ENCODE measurements around the gene WNT4. TPM values are rescaled to one million over a fixed set of nuclear protein-coding genes. Genes with fewer than 3 reads are reported as not detected.
A peak's percentile ranks its signal among the peaks of the same experiment; 100 is the strongest.

WNT4 gene
- under 1 TPM in 1 of 6 donors, not detected in 5; 0.32 TPM for polyA plus RNA-seq (ENCODE audit: low read depth in 6 of 6)

- H3K4me1 Mint-ChIP-seq, result peaks cover 11 to 15% (median 13%) of the 10 kb centered on the region in 3 donors
- no peaks in the 10 kb centered on the region for H3K9me3 Mint-ChIP-seq
- DNase-seq (no peak), ATAC-seq (ENCODE audit: low read depth in 2 of 2) (peak; percentile 70 to 71)
- peak within 1 kb of the TSS in 2 of 6 donors; percentile 21 to 64 for H3K27ac Mint-ChIP-seq
- no peaks in the 10 kb centered on the region for H3K36me3 Mint-ChIP-seq
- peaks cover 35 to 86% (median 52%) of the 10 kb centered on the region in 3 donors for H3K27me3 Mint-ChIP-seq
- H3K4me3 Mint-ChIP-seq, result peak within 1 kb of the TSS; percentile 74 to 90 (median 86)
These were observed at the start of gene WNT4 for GRCh38 chr1:22143065-22144033. Gene WNT4, minus strand, starts transcription at chr1:22143097. Its CDS starts 175 bp downstream, at chr1:22142922.

GRCh38 chr1:22190731-22191130, 47.8 kb upstream of the WNT4 start:
- Mint-ChIP-seq H3K9me3 (no peaks in the 10 kb centered on the region), H3K4me1 (peaks cover 0 to 4% (median 0%) of the 10 kb centered on the region in 3 donors), H3K36me3 (no peaks in the 10 kb centered on the region), H3K4me3 (no peak overlapping the region), H3K27me3 (peaks cover 6 to 37% (median 35%) of the 10 kb centered on the region in 3 donors), H3K27ac (no peak overlapping the region)
- ATAC-seq (ENCODE audit: low read depth in 2 of 2) (no peak), DNase-seq (no peak)

- Mint-ChIP-seq H3K9me3 (no peaks in the 10 kb centered on the region), H3K4me3 (no peak overlapping the region), H3K36me3 (no peaks in the 10 kb centered on the region), H3K27ac (no peak overlapping the region), H3K4me1 (peaks cover 0 to 6% (median 0%) of the 10 kb centered on the region in 3 donors), H3K27me3 (peaks cover 10 to 40% (median 40%) of the 10 kb centered on the region in 3 donors)
- DNase-seq (no peak), ATAC-seq (ENCODE audit: low read depth in 2 of 2) (no peak)
These were observed 47.4 kb upstream of the WNT4 start for GRCh38 chr1:22190251-22190650.

DNA sequence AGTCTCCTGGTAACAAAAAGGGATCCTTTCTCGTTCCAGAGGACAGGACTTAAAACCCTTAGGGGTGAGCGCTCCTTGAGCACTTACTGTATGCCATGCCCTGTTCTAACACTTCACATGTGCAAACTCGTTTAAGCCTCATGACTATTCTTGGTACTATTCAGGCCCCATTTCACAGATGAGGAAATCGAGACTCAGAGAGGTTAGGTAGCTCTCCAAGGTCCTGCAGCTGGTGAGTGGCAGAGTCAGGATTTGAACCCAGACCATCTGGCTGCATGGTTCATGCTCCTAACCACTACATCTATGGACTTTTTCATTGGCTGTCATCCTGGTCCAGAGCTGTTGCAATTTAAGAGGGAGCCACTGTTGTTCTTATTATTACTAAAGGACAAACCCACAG, 46.7 kb upstream of the WNT4 start:
- DNase-seq, result no peak
- Mint-ChIP-seq H3K9me3 (no peaks in the 10 kb centered on the region), H3K27me3 (peaks cover 10 to 45% (median 44%) of the 10 kb centered on the region in 3 donors), H3K27ac (no peak overlapping the region), H3K4me1 (peaks cover 0 to 6% (median 0%) of the 10 kb centered on the region in 3 donors), H3K36me3 (no peaks in the 10 kb centered on the region), H3K4me3 (no peak overlapping the region)
- no peak for ATAC-seq (ENCODE audit: low read depth in 2 of 2)

- DNase-seq (no peak), ATAC-seq (ENCODE audit: low read depth in 2 of 2) (no peak)
- Mint-ChIP-seq H3K27ac (no peak overlapping the region), H3K9me3 (no peaks in the 10 kb centered on the region), H3K27me3 (peaks cover 14 to 51% (median 50%) of the 10 kb centered on the region in 3 donors), H3K36me3 (no peaks in the 10 kb centered on the region), H3K4me3 (no peak overlapping the region), H3K4me1 (peaks cover 0 to 6% (median 0%) of the 10 kb centered on the region in 3 donors)
These were observed 46.0 kb upstream of the WNT4 start for GRCh38 chr1:22188914-22189313.

DNA sequence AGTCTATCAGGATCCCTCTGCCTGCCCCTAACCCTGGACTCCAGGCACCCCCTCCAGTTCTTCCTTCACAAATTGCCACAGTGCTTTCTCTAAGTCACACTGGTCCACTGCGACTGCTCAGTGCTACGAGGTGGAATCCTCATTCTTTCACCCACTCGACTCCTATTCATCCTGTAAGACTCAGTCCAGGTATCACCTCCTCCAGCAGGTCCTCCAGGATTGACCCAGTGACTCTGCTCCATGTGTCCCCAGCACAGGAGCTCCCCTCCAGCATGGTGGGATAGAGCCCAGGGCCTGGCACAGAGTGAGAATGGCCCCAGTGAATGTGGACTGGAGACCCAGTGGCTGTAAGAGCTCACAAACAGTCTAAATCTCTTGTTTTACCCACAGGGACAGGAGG, 45.5 kb upstream of the WNT4 start:
- Mint-ChIP-seq H3K27me3 (peaks cover 14 to 51% (median 50%) of the 10 kb centered on the region in 3 donors), H3K27ac (no peak overlapping the region), H3K4me1 (peaks cover 0 to 6% (median 0%) of the 10 kb centered on the region in 3 donors), H3K9me3 (no peaks in the 10 kb centered on the region), H3K36me3 (no peaks in the 10 kb centered on the region), H3K4me3 (no peak overlapping the region)
- ATAC-seq (ENCODE audit: low read depth in 2 of 2) (no peak), DNase-seq (no peak)

- peaks cover 22 to 57% (median 53%) of the 10 kb centered on the region in 3 donors for H3K27me3 Mint-ChIP-seq
- H3K36me3 Mint-ChIP-seq, result no peaks in the 10 kb centered on the region
- H3K4me1 Mint-ChIP-seq, result peaks cover 0 to 7% (median 6%) of the 10 kb centered on the region in 3 donors
- ATAC-seq (ENCODE audit: low read depth in 2 of 2) (no peak), DNase-seq (no peak)
- H3K27ac Mint-ChIP-seq, result no peak overlapping the region
- H3K9me3 Mint-ChIP-seq, result no peaks in the 10 kb centered on the region
- H3K4me3 Mint-ChIP-seq, result no peak overlapping the region
These were observed 43.4 kb upstream of the WNT4 start for GRCh38 chr1:22186311-22186710.

DNA sequence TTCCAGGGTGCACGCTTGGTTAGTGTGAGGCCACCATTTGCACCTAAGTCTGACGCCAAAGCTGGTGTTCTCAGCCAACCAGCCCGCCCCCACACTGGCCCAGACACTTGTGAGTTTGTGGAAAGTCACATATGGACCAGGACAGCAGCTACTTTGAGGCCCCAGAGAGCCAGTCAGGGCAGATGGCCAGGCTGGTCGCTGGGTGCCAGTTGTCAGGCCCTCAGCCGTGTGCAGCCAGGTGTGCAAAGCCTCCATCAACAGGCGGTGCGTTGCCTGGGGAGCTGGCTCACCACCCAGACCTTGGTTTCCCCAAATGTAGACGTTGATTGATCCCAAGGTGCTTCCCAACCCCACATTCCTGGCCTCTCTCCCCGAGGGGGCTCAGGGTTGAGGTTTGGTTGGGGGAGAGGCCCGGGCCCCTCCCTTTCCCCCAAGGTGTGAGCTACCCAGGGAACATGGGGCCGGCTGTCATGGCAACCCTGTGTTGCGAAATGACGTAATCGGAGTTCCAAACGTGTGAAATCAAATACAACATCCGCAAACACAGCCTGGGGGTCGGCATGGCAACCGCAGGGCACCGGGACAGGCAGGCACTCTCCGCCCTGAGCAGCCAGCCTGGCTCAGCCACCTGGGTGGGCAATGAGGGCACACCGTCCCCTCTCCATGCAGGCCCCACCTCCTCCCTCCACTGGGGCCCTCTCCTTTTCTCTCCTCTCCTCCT, 42.2 kb upstream of the WNT4 start:
- Mint-ChIP-seq H3K27ac (no peak overlapping the region), H3K27me3 (peaks cover 22 to 56% (median 51%) of the 10 kb centered on the region in 3 donors), H3K36me3 (no peaks in the 10 kb centered on the region), H3K4me1 (peaks cover 0 to 7% (median 6%) of the 10 kb centered on the region in 3 donors), H3K9me3 (no peaks in the 10 kb centered on the region), H3K4me3 (peak overlapping the region in 1 of 8 donors; percentile 43)
- DNase-seq (no peak), ATAC-seq (ENCODE audit: low read depth in 2 of 2) (peak in 1 of 2 donors; percentile 45)

DNA sequence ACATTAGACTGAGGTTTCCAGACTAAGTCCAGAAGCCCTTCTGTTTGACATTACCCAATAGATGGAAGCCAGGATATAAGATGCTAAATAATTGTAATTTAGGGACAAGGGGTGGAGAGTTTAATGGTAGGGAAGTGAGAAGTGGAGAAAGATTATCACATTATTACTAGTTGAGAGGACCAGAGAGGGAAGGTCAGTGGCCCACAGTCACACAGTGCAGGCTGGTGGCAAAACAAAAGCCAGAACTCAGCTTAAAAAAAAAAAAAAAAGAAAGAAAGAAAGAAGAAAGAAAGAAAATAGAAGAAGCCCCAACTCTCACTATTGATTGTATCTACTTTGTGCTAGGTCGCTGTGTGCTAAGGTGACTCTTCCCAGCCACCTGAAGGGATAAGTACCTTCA, 41.6 kb upstream of the WNT4 start:
- peaks cover 0 to 7% (median 6%) of the 10 kb centered on the region in 3 donors for H3K4me1 Mint-ChIP-seq
- DNase-seq (no peak), ATAC-seq (ENCODE audit: low read depth in 2 of 2) (no peak)
- peaks cover 0 to 4% of the 10 kb centered on the region in 2 donors for H3K36me3 Mint-ChIP-seq
- H3K4me3 Mint-ChIP-seq, result no peak overlapping the region
- H3K9me3 Mint-ChIP-seq, result peaks cover 0 to 4% (median 0%) of the 10 kb centered on the region in 7 donors
- no peak overlapping the region for H3K27ac Mint-ChIP-seq
- peaks cover 18 to 56% (median 51%) of the 10 kb centered on the region in 3 donors for H3K27me3 Mint-ChIP-seq

DNA sequence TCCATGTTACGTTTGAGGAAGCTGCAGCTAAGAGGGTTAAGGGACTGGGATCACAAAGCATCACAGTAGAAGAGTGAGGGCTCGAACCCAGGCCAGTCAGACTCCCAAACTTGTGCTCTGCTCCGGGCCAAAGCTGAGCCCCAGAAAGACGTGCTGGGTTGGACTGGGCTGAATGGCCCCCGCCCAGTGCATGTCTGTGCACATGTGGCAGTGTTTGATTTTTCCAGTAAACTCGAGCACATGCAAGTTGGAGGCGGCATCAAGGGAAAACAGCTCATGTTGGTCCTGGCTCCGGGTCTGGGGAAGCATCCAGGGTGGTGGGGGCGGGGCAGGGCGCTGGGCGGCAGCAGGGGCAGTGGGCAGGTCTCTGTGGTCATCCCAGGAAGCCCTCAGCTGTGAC, 39.8 kb upstream of the WNT4 start:
- ATAC-seq (ENCODE audit: low read depth in 2 of 2) (no peak), DNase-seq (no peak)
- H3K27me3 Mint-ChIP-seq, result peaks cover 18 to 47% (median 42%) of the 10 kb centered on the region in 3 donors
- H3K4me1 Mint-ChIP-seq, result peaks cover 0 to 11% (median 6%) of the 10 kb centered on the region in 3 donors
- H3K27ac Mint-ChIP-seq, result no peak overlapping the region
- no peak overlapping the region for H3K4me3 Mint-ChIP-seq
- H3K36me3 Mint-ChIP-seq, result peaks cover 0 to 6% of the 10 kb centered on the region in 2 donors
- peaks cover 0 to 4% (median 2%) of the 10 kb centered on the region in 7 donors for H3K9me3 Mint-ChIP-seq

- Mint-ChIP-seq H3K9me3 (peaks cover 0 to 4% (median 2%) of the 10 kb centered on the region in 7 donors), H3K27me3 (peaks cover 11 to 31% (median 19%) of the 10 kb centered on the region in 3 donors), H3K4me3 (no peak overlapping the region), H3K27ac (peak overlapping the region in 1 of 6 donors; percentile 63), H3K36me3 (peaks cover 0 to 6% of the 10 kb centered on the region in 2 donors), H3K4me1 (peaks cover 7 to 16% (median 11%) of the 10 kb centered on the region in 3 donors)
- no peak for DNase-seq
- no peak for ATAC-seq (ENCODE audit: low read depth in 2 of 2)
These were observed 36.4 kb upstream of the WNT4 start for GRCh38 chr1:22179197-22179803.

- DNase-seq, result no peak
- ATAC-seq (ENCODE audit: low read depth in 2 of 2), result no peak
- H3K9me3 Mint-ChIP-seq, result peaks cover 0 to 4% (median 2%) of the 10 kb centered on the region in 7 donors
- no peak overlapping the region for H3K4me3 Mint-ChIP-seq
- peaks cover 7 to 16% (median 11%) of the 10 kb centered on the region in 3 donors for H3K4me1 Mint-ChIP-seq
- H3K27ac Mint-ChIP-seq, result peak overlapping the region in 1 of 6 donors; percentile 55
- peaks cover 0 to 6% of the 10 kb centered on the region in 2 donors for H3K36me3 Mint-ChIP-seq
- peaks cover 8 to 34% (median 13%) of the 10 kb centered on the region in 3 donors for H3K27me3 Mint-ChIP-seq
These were observed 34.6 kb upstream of the WNT4 start for GRCh38 chr1:22177354-22178003.
